CD8-positive, alpha-beta memory T cell (primary cell): ENCODE data around the gene SGMS2. TPM values are rescaled to one million over a fixed set of nuclear protein-coding genes. Genes with fewer than 3 reads are reported as not detected.
"Not testable (repeated sequence)": the region's sequence is repeated elsewhere in the genome, so short reads cannot be mapped to it uniquely, and the experiment has no call there.

Experiments used
- CTCF ChIA-PET: fragments of 350-600 bp; sonication (Branson Sonifier 250); formaldehyde crosslinking; loops from one replicate; lab custom pipeline; 2021; ENCODE audit warnings: antibody characterized with exemption; lab: Charles Lee
- POLR2A ChIA-PET: fragments of 350-600 bp; sonication (Branson Sonifier 250); formaldehyde crosslinking; loops from one replicate; lab custom pipeline; 2021; ENCODE audit warnings: antibody characterized with exemption; lab: Charles Lee
- DNase-seq, 5 donors: peaks; one replicate each; pipeline versions ENCODE4 v3.0.0 to v3.0.0-alpha.2; 2020 to 2022; ENCODE audit warnings: mixed read lengths in 1 of 5
- H3K27ac ChIP-seq: one replicate; pipeline ENCODE4 v1.7.0; 2013; ENCODE audit warnings: low read depth, mild to moderate bottlenecking, low read length, moderate library complexity
- H3K27me3 ChIP-seq: 2 replicates; pipeline ENCODE4 v1.7.0; 2013; ENCODE audit warnings: low read length, mild to moderate bottlenecking; ENCODE audit not compliant: insufficient read depth, poor library complexity, severe bottlenecking
- H3K36me3 ChIP-seq: 2 replicates; pipeline ENCODE4 v1.7.0; 2013; ENCODE audit warnings: mild to moderate bottlenecking, low read length, moderate library complexity; ENCODE audit not compliant: insufficient read depth
- H3K4me1 ChIP-seq: 2 replicates; pipeline ENCODE4 v1.7.0; 2013; ENCODE audit warnings: mild to moderate bottlenecking, low read length, moderate library complexity; ENCODE audit not compliant: insufficient read depth
- H3K4me3 ChIP-seq: 2 replicates; pipeline ENCODE4 v1.7.0; 2013; ENCODE audit warnings: mild to moderate bottlenecking, low read length
- H3K9me3 ChIP-seq: 2 replicates; pipeline ENCODE4 v1.7.0; 2013; ENCODE audit warnings: mild to moderate bottlenecking, low read length
- H3K27ac Mint-ChIP-seq, 8 donors: one replicate each; pipeline ENCODE4 v1.8.0; 2020 to 2021; ENCODE audit warnings: mixed read lengths in 8 of 8, mild to moderate bottlenecking in 6 of 8, inconsistent platforms in 3 of 8, moderate library complexity in 3 of 8
- H3K27me3 Mint-ChIP-seq, 2 donors: one replicate each; pipeline ENCODE4 v1.8.0; 2020 to 2021; ENCODE audit warnings: mixed read lengths in 2 of 2, mild to moderate bottlenecking in 1 of 2, moderate library complexity in 1 of 2
- H3K36me3 Mint-ChIP-seq, 3 donors: one replicate each; pipeline ENCODE4 v1.8.0; 2020 to 2021; ENCODE audit warnings: mixed read lengths in 3 of 3, inconsistent platforms in 1 of 3, mild to moderate bottlenecking in 1 of 3
- H3K4me1 Mint-ChIP-seq, 3 donors: one replicate each; pipeline ENCODE4 v1.8.0; 2020 to 2021; ENCODE audit warnings: mixed read lengths in 3 of 3, inconsistent platforms in 1 of 3, mild to moderate bottlenecking in 1 of 3
- H3K4me3 Mint-ChIP-seq, 7 donors: one replicate each; pipeline ENCODE4 v1.8.0; 2020 to 2021; ENCODE audit warnings: mixed read lengths in 7 of 7, mild to moderate bottlenecking in 6 of 7, moderate library complexity in 4 of 7, inconsistent platforms in 2 of 7
- H3K9me3 Mint-ChIP-seq, 5 donors: one replicate each; pipeline ENCODE4 v1.8.0; 2020 to 2022; ENCODE audit warnings: mixed read lengths in 5 of 5, mild to moderate bottlenecking in 3 of 5, moderate library complexity in 2 of 5, inconsistent platforms in 1 of 5
- polyA plus RNA-seq: library from polyadenylated mRNA; unstranded; fragments of 300-500 nt; fragmentation: Illumina TruSeq; gene quantifications from one replicate; pipeline ENCODE4 v1.2.3, GENCODE V29; 2021
- total RNA-seq, 2 experiments: library from RNA; stranded (reverse); gene quantifications; one replicate each; pipeline ENCODE4 v1.2.3, GENCODE V29; 2021

Gene SGMS2
- total and polyA plus RNA-seq, 3 experiments from 2014 or later: 0.35 to 0.61 TPM; not detected in 1

- no peaks in the 10 kb centered on the region for H3K9me3 Mint-ChIP-seq
- Histone ChIP-seq H3K36me3 (no peaks in the 10 kb centered on the region), H3K4me3 (no peak overlapping the region), H3K27ac (no peak overlapping the region), H3K27me3 (no peaks in the 10 kb centered on the region), H3K4me1 (no peaks in the 10 kb centered on the region), H3K9me3 (no peaks in the 10 kb centered on the region)
- H3K4me1 Mint-ChIP-seq: no peaks in the 10 kb centered on the region
- H3K36me3 Mint-ChIP-seq: no peaks in the 10 kb centered on the region
- CTCF ChIA-PET: no interaction called here
- POLR2A ChIA-PET: no interaction called here
- no peak overlapping the region for H3K4me3 Mint-ChIP-seq
- peaks cover 7 to 46% of the 10 kb centered on the region in 2 donors for H3K27me3 Mint-ChIP-seq
- H3K27ac Mint-ChIP-seq: no peak overlapping the region
- DNase-seq: no peak
Observed at GRCh38 chr4:107896646-107897045, 71.9 kb downstream of the SGMS2 start.

- Mint-ChIP-seq H3K9me3 (no peaks in the 10 kb centered on the region), H3K36me3 (no peaks in the 10 kb centered on the region), H3K4me1 (no peaks in the 10 kb centered on the region), H3K27ac (no peak overlapping the region), H3K27me3 (peaks cover 9 to 53% of the 10 kb centered on the region in 2 donors), H3K4me3 (no peak overlapping the region)
- Histone ChIP-seq H3K36me3 (no peaks in the 10 kb centered on the region), H3K4me3 (no peak overlapping the region), H3K9me3 (no peaks in the 10 kb centered on the region), H3K4me1 (no peaks in the 10 kb centered on the region), H3K27me3 (no peaks in the 10 kb centered on the region), H3K27ac (no peak overlapping the region)
- ChIA-PET POLR2A (no interaction called here), CTCF (no interaction called here)
- DNase-seq: no peak
Observed at GRCh38 chr4:107897823-107898222, 73.1 kb downstream of the SGMS2 start.

DNA sequence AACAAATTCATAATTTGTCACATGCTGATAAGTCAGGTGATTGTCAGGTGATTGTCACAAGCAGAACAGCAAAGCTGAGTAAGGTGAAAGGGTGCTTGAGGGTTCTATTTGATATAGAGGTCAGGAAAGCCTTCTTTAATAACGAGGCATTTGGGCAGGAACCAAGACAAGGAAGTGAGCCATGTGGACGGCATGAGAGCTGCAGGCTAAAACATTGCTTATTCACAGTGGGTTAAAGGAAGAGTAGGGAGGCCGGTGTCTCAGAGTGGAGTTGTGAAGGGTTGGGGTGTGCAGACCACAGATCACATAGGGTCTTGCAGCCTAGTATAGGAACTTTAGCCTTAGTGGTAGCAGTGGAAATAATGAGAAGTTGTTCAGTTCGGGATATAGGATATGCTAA is 75.3 kb downstream of the SGMS2 start:
- Histone ChIP-seq H3K36me3 (no peaks in the 10 kb centered on the region), H3K27me3 (peaks cover 5% of the 10 kb centered on the region), H3K4me3 (no peak overlapping the region), H3K4me1 (no peaks in the 10 kb centered on the region), H3K27ac (no peak overlapping the region), H3K9me3 (no peaks in the 10 kb centered on the region)
- DNase-seq: no peak
- Mint-ChIP-seq H3K36me3 (no peaks in the 10 kb centered on the region), H3K9me3 (no peaks in the 10 kb centered on the region), H3K4me1 (no peaks in the 10 kb centered on the region), H3K27me3 (peaks cover 9 to 63% of the 10 kb centered on the region in 2 donors), H3K4me3 (no peak overlapping the region), H3K27ac (no peak overlapping the region)
- POLR2A ChIA-PET: no interaction called here
- CTCF ChIA-PET: interaction anchor here (1.2 kb wide), 1 partner anchor 10 kb away, joined by 4 read pairs; no protein-coding TSS in a partner anchor

GRCh38 chr4:107900508-107900907 is 75.8 kb downstream of the SGMS2 start:
- Histone ChIP-seq H3K27me3 (peaks cover 5% of the 10 kb centered on the region), H3K4me1 (no peaks in the 10 kb centered on the region), H3K9me3 (no peaks in the 10 kb centered on the region), H3K4me3 (no peak overlapping the region), H3K36me3 (no peaks in the 10 kb centered on the region), H3K27ac (no peak overlapping the region)
- ChIA-PET CTCF (interaction anchor here (1.2 kb wide), 1 partner anchor 10 kb away, joined by 4 read pairs; no protein-coding TSS in a partner anchor), POLR2A (no interaction called here)
- DNase-seq: no peak
- Mint-ChIP-seq H3K36me3 (no peaks in the 10 kb centered on the region), H3K9me3 (no peaks in the 10 kb centered on the region), H3K4me1 (no peaks in the 10 kb centered on the region), H3K27me3 (peaks cover 8 to 58% of the 10 kb centered on the region in 2 donors), H3K27ac (no peak overlapping the region), H3K4me3 (no peak overlapping the region)

DNA sequence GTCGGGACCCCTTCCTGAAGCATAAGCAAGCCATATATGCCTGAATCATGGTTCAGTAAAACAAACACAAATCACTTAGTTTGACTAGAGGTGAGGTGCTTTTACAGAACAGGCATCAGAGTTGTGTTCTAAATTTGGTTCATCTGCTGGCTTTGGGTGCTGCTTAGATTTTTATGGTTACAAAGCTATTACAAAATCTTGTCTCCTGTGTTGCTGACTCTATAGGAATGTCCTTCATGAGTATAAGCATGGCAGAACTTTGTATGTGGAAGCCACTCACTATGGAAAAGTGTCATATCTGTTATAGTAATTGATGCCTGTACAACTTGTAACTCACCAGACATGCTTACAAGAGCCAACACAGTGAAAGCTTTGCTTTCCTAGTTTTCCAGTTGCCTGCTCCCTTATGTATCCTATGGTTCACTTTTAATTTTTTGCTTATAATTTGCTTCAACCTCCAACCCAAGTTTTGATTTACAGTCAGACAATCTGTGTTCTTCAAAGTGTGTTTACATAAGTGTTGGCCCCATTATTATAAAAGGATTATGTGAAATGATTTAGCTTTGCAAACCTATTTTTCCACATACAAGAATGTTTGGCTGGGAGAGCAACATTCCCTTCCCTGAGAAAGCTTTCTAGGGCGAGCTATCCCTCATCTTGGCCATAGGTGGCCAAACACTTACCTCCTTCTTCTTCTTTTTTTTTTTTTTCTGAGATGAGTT is 76.6 kb downstream of the SGMS2 start:
- CTCF ChIA-PET: no interaction called here
- Mint-ChIP-seq H3K27me3 (peaks cover 8 to 57% of the 10 kb centered on the region in 2 donors), H3K27ac (no peak overlapping the region), H3K36me3 (no peaks in the 10 kb centered on the region), H3K4me1 (no peaks in the 10 kb centered on the region), H3K9me3 (no peaks in the 10 kb centered on the region), H3K4me3 (no peak overlapping the region)
- no peak for DNase-seq
- no peak overlapping the region for H3K27ac ChIP-seq
- peaks cover 5% of the 10 kb centered on the region for H3K27me3 ChIP-seq
- POLR2A ChIA-PET: no interaction called here
- H3K4me1 ChIP-seq: no peaks in the 10 kb centered on the region
- no peaks in the 10 kb centered on the region for H3K9me3 ChIP-seq
- H3K36me3 ChIP-seq: no peaks in the 10 kb centered on the region
- H3K4me3 ChIP-seq: no peak overlapping the region

DNA sequence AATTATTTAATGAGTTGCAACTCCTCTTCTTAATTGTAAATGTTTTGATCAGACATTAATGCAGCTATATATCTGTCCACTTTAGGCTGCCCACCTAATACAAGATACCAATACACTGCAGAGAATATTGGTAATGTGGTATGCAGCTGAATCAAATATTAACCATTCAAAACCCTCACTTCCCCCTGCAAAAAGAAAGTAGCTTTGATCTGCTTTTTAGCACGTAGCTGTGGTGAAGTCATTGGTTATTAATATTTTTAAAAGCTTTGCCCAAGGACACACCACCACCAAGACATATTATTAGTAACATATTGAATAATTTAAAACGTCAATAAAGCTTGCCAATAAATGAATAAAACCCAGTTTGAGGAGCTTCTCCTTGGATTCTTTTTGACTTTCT is 78.0 kb downstream of the SGMS2 start:
- ChIA-PET POLR2A (no interaction called here), CTCF (interaction anchor here (1.0 kb wide), 1 partner anchor 8 kb away, joined by 3 read pairs; no protein-coding TSS in a partner anchor)
- H3K27me3 Mint-ChIP-seq: peaks cover 8 to 47% of the 10 kb centered on the region in 2 donors
- no peaks in the 10 kb centered on the region for H3K9me3 Mint-ChIP-seq
- H3K27ac ChIP-seq: no peak overlapping the region
- DNase-seq: no peak
- H3K4me1 ChIP-seq: no peaks in the 10 kb centered on the region
- H3K4me3 Mint-ChIP-seq: no peak overlapping the region
- no peaks in the 10 kb centered on the region for H3K9me3 ChIP-seq
- H3K36me3 ChIP-seq: no peaks in the 10 kb centered on the region
- no peaks in the 10 kb centered on the region for H3K4me1 Mint-ChIP-seq
- H3K27ac Mint-ChIP-seq: no peak overlapping the region
- peaks cover 5% of the 10 kb centered on the region for H3K27me3 ChIP-seq
- H3K4me3 ChIP-seq: no peak overlapping the region
- H3K36me3 Mint-ChIP-seq: no peaks in the 10 kb centered on the region

GRCh38 chr4:107905082-107905481 is 80.3 kb downstream of the SGMS2 start:
- peaks cover 8 to 43% of the 10 kb centered on the region in 2 donors for H3K27me3 Mint-ChIP-seq
- H3K36me3 ChIP-seq, H3K4me3 Mint-ChIP-seq, CTCF ChIA-PET, H3K4me1 ChIP-seq, H3K9me3 Mint-ChIP-seq, POLR2A ChIA-PET, DNase-seq, H3K9me3 ChIP-seq, H3K27ac Mint-ChIP-seq, H3K36me3 Mint-ChIP-seq, H3K27me3 ChIP-seq, H3K4me1 Mint-ChIP-seq, H3K27ac ChIP-seq, H3K4me3 ChIP-seq: not testable (repeated sequence)

DNA sequence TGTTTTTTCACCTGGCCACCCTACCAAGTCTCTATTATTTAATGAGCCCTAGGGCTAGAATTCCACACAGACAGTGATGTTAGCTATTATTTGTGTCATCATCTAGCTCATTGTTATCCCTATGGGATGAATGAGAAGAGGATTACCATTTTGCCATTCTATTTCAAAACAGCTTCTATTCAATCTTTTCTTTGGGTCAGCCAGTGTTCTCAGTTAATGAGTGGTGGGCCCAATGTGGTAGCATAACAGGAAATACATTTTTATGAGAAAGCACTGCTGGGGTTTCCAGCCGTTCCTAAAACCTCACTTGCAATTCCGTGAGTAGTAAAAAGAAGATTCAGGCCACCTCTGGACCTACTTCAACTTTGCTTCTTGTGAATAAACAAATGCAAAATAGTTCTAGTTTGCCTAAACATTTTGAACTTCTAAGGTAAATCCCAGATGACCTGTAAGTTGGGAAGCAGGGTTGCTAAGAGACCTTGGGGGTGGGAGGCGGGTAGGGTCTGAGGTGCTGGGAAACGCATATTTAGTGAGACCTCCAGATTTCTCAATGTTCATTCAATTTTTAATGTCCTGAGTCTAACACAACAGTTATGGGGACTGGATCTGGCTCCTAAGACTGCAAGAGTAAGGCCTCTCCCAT is 81.8 kb downstream of the SGMS2 start:
- Mint-ChIP-seq H3K36me3 (no peaks in the 10 kb centered on the region), H3K4me3 (no peak overlapping the region)
- DNase-seq: no peak

More for the DNA sequence above, 81.8 kb downstream of the SGMS2 start:
- H3K4me3 ChIP-seq: no peak overlapping the region
- peaks cover 5% of the 10 kb centered on the region for H3K27me3 ChIP-seq
- no peak overlapping the region for H3K27ac ChIP-seq
- POLR2A ChIA-PET: no interaction called here
- peaks cover 6 to 38% of the 10 kb centered on the region in 2 donors for H3K27me3 Mint-ChIP-seq
- no peak overlapping the region for H3K27ac Mint-ChIP-seq
- no peaks in the 10 kb centered on the region for H3K36me3 ChIP-seq
- H3K4me1 ChIP-seq: no peaks in the 10 kb centered on the region
- CTCF ChIA-PET: no interaction called here
- no peaks in the 10 kb centered on the region for H3K4me1 Mint-ChIP-seq
- H3K9me3 Mint-ChIP-seq: no peaks in the 10 kb centered on the region
- no peaks in the 10 kb centered on the region for H3K9me3 ChIP-seq
